GM19035 (cell line): ENCODE measurements around the gene SLC1A6.
"Not testable (repeated sequence)": the region's sequence is repeated elsewhere in the genome, so short reads cannot be mapped to it uniquely, and the experiment has no call there.

Source experiments
- ATAC-seq: cut with Tn5 transposase; IDR thresholded peaks from one replicate; pipeline ENCODE4 v1.9.1; 2021; ENCODE audit not compliant: unreplicated experiment

The SLC1A6 gene

GRCh38 chr19:14979476-14980255, at the start of gene SLC1A6:
SLC1A6 (minus strand) TSS chr19:14979864; CDS start chr19:14972910, 6,954 bp downstream.
- ATAC-seq: no peak

GRCh38 chr19:15028490-15028889, 48.8 kb upstream of the SLC1A6 start:
- no peak for ATAC-seq

GRCh38 chr19:15025217-15025616, 45.6 kb upstream of the SLC1A6 start:
- no peak for ATAC-seq

- no peak for ATAC-seq
These were observed 43.1 kb upstream of the SLC1A6 start for GRCh38 chr19:15022752-15023151.

GRCh38 chr19:15021286-15022007, 41.8 kb upstream of the SLC1A6 start:
- ATAC-seq: no peak

- not testable (repeated sequence) for ATAC-seq
These were observed 39.2 kb upstream of the SLC1A6 start for GRCh38 chr19:15018836-15019235.

GRCh38 chr19:15015946-15016542, 36.4 kb upstream of the SLC1A6 start:
- ATAC-seq: no peak

GRCh38 chr19:15014579-15014978, 34.9 kb upstream of the SLC1A6 start:
- ATAC-seq: no peak

GRCh38 chr19:15010501-15011300, 31.0 kb upstream of the SLC1A6 start:
- no peak for ATAC-seq

- ATAC-seq: no peak
These were observed 28.6 kb upstream of the SLC1A6 start for GRCh38 chr19:15008308-15008707.

- ATAC-seq: no peak
These were observed 18.3 kb upstream of the SLC1A6 start for GRCh38 chr19:14997981-14998380.

GRCh38 chr19:14992780-14993179, 13.1 kb upstream of the SLC1A6 start:
- ATAC-seq: no peak

- no peak for ATAC-seq
These were observed 5.5 kb upstream of the SLC1A6 start for GRCh38 chr19:14985133-14985532.

GRCh38 chr19:14978161-14978776, 1.4 kb downstream of the SLC1A6 start:
- no peak for ATAC-seq

- ATAC-seq: no peak
These were observed 2.5 kb downstream of the SLC1A6 start for GRCh38 chr19:14977128-14977527.

- no peak for ATAC-seq
These were observed 5.2 kb downstream of the SLC1A6 start for GRCh38 chr19:14974488-14974887.

GRCh38 chr19:14972676-14973075, 7.0 kb downstream of the SLC1A6 start:
- ATAC-seq: no peak

GRCh38 chr19:14971474-14971873, 8.2 kb downstream of the SLC1A6 start:
- ATAC-seq: no peak

GRCh38 chr19:14968247-14968646, 11.4 kb downstream of the SLC1A6 start:
- ATAC-seq: no peak

GRCh38 chr19:14961956-14962685, 17.5 kb downstream of the SLC1A6 start:
- ATAC-seq: no peak
